Mesothelial cell of epicardium (in vitro differentiated cells): ENCODE results near the gene TRMT61B. TPM values are rescaled to one million over a fixed set of nuclear protein-coding genes. Genes with fewer than 3 reads are reported as not detected.

Experiments
- DNase-seq, 2 experiments: peaks; one replicate each; pipeline ENCODE4 v3.0.0; 2021; ENCODE audit warnings: low spot score in 2 of 2; ENCODE audit not compliant: unreplicated experiment in 2 of 2
- H3K27ac Mint-ChIP-seq: 2 replicates; pipeline ENCODE4 v1.8.0; 2021; ENCODE audit warnings: mixed read lengths
- H3K27me3 Mint-ChIP-seq: 2 replicates; pipeline ENCODE4 v1.8.0; 2021; ENCODE audit warnings: low read depth, mixed read lengths
- H3K36me3 Mint-ChIP-seq: 2 replicates; pipeline ENCODE4 v1.8.0; 2021; ENCODE audit warnings: mixed read lengths
- H3K4me1 Mint-ChIP-seq: 2 replicates; pipeline ENCODE4 v1.8.0; 2021; ENCODE audit warnings: mixed read lengths
- H3K4me3 Mint-ChIP-seq: 2 replicates; pipeline ENCODE4 v1.8.0; 2021; ENCODE audit warnings: mild to moderate bottlenecking, moderate library complexity, mixed read lengths
- H3K9me3 Mint-ChIP-seq: 2 replicates; pipeline ENCODE4 v1.8.0; 2021; ENCODE audit warnings: mixed read lengths
- total RNA-seq: library from RNA; stranded (reverse); gene quantifications from 3 replicates; pipeline ENCODE4 v1.2.1, GENCODE V29; 2021
- TF ChIP-seq, protein P1 (sequence below): fragments of 200-600 bp; sonication (generic); IDR thresholded peaks from one replicate; pipeline ENCODE4 v1.5.0; 2021; ENCODE audit warnings: antibody characterized with exemption; ENCODE audit not compliant: unreplicated experiment

TRMT61B gene
- total RNA-seq, 1 donor from 2014 or later, result 19.2 TPM

DNA sequence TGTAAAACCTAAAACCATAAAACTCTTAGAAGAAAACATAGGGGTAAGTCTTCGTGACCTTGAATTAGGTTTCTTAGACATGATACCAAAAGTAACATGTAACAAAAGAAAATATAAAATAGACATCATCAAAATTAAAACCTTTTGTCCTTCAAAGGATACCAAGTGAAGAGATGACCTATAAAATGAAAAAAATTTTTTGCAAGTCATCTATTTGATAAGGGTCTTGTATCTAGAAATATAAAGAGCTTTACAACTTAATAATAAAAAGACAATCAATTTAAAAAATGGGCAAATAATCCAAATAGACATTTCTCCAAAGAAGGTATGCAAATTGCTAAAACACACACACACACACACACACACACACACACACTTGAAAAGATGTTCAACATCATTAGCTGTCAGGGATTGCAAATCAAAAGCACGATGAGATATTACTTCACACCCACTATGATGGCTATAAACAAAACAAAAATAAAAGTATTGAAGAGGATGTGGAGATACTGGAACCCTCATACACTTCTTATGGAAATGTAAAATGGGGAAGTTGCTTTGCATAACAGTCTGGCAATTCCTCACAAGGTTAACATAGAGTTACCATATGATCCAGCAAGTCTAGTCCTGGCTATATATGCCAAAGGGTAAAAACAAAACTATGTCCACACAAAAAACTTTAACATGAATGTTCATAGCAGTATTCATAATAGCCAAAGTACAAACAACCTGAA is 36.2 kb downstream of the TRMT61B start:
- peaks cover 5% of the 10 kb centered on the region for H3K4me1 Mint-ChIP-seq
- TF ChIP-seq, protein P1, sequence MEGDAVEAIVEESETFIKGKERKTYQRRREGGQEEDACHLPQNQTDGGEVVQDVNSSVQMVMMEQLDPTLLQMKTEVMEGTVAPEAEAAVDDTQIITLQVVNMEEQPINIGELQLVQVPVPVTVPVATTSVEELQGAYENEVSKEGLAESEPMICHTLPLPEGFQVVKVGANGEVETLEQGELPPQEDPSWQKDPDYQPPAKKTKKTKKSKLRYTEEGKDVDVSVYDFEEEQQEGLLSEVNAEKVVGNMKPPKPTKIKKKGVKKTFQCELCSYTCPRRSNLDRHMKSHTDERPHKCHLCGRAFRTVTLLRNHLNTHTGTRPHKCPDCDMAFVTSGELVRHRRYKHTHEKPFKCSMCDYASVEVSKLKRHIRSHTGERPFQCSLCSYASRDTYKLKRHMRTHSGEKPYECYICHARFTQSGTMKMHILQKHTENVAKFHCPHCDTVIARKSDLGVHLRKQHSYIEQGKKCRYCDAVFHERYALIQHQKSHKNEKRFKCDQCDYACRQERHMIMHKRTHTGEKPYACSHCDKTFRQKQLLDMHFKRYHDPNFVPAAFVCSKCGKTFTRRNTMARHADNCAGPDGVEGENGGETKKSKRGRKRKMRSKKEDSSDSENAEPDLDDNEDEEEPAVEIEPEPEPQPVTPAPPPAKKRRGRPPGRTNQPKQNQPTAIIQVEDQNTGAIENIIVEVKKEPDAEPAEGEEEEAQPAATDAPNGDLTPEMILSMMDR, result no peak
- DNase-seq, result no peak
- no peak overlapping the region for H3K4me3 Mint-ChIP-seq
- H3K27ac Mint-ChIP-seq, result no peak overlapping the region
- no peaks in the 10 kb centered on the region for H3K9me3 Mint-ChIP-seq
- H3K36me3 Mint-ChIP-seq, result no peaks in the 10 kb centered on the region
- H3K27me3 Mint-ChIP-seq, result peaks cover 1% of the 10 kb centered on the region

DNA sequence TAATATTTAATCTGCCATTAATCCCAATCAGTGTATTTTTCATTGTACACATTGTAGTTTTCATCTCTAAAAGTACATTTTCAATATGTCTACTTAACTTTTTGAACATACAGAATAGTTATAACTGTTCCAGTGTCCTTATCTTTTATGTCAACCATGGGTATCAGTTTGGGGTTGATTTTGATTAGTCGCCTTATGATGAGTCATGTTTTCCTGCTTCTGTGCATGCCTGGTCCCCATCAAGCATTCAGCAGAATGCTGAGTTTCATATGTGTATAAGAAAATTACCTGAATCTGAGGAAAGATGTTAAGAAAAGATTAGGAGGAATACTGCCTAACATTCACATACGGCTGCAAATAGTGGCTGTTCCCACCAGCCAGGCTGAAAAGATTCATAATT is 41.7 kb downstream of the TRMT61B start:
- Mint-ChIP-seq H3K9me3 (no peaks in the 10 kb centered on the region), H3K27me3 (no peaks in the 10 kb centered on the region), H3K4me3 (no peak overlapping the region), H3K36me3 (no peaks in the 10 kb centered on the region), H3K27ac (no peak overlapping the region), H3K4me1 (no peaks in the 10 kb centered on the region)
- TF ChIP-seq, protein P1, result no peak
- DNase-seq, result no peak

DNA sequence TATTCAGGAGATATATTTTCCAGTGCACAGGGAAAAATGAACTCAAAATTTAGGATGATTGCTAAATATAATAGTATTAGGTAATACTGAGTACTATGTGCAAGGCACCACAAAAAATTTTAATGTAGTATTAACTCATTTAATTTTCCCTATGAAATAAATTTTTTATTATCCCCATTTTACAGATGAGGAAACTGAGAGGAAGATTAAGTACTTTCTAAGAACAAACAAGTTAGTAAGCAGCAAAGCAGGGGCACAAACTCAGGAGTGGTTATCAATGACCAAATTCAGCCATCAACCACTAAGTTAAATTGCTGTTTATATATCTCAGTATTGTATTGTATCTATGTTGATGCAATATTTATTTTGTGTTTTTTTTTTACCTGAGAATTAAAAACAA is 45.2 kb downstream of the TRMT61B start:
- H3K9me3 Mint-ChIP-seq, result no peaks in the 10 kb centered on the region
- no peak overlapping the region for H3K27ac Mint-ChIP-seq
- no peaks in the 10 kb centered on the region for H3K36me3 Mint-ChIP-seq
- TF ChIP-seq, protein P1, result no peak
- no peaks in the 10 kb centered on the region for H3K27me3 Mint-ChIP-seq
- DNase-seq, result no peak
- H3K4me1 Mint-ChIP-seq, result no peaks in the 10 kb centered on the region
- H3K4me3 Mint-ChIP-seq, result no peak overlapping the region

DNA sequence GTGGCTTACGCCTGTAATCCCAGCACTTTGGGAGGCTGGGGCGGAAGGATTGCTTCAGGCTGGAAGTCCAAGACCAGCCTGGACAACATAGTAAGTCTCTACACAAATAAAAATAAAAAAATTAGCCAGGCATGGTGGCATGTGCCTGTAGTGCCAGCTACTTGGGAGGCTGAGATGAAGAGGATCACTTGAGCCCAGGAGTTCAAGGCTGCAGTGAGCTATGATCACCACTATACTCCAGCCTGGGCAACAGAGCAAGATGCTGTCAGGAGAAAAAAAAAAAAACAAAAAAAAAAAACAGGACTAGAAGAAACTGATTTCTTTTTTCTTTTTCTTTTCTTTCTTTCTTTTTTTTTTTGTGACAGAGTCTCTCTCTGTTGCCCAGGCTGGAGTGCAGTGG is 45.9 kb downstream of the TRMT61B start:
- Mint-ChIP-seq H3K36me3 (no peaks in the 10 kb centered on the region), H3K4me1 (no peaks in the 10 kb centered on the region), H3K4me3 (no peak overlapping the region), H3K9me3 (no peaks in the 10 kb centered on the region), H3K27me3 (no peaks in the 10 kb centered on the region), H3K27ac (no peak overlapping the region)
- TF ChIP-seq, protein P1, result no peak
- DNase-seq, result no peak

DNA sequence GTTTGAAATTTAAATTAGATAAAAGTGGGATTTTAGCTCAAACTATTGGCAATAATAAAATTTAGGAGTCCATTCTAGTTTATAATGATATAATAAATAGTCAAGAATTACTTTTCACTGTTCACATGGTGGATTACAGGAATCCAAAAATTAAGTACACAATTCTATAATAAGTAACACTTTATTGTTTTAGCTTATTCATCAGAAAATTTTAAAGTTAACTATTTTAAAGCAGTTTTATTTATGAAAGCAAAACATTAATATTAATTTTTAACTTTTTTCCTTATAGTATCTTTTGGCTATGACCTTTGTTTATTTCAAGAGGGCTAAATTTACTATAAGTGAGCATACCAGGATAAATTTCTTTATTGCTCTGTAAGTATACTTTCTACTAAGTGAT is 48.1 kb downstream of the TRMT61B start:
- Mint-ChIP-seq H3K4me3 (no peak overlapping the region), H3K9me3 (no peaks in the 10 kb centered on the region), H3K27me3 (no peaks in the 10 kb centered on the region), H3K36me3 (no peaks in the 10 kb centered on the region), H3K4me1 (no peaks in the 10 kb centered on the region), H3K27ac (no peak overlapping the region)
- no peak for DNase-seq
- TF ChIP-seq, protein P1, result no peak
